HepG2 (cell line): Measurements from ENCODE around the gene SEC14L5. TPM values are rescaled to one million over a fixed set of nuclear protein-coding genes. Genes with fewer than 3 reads are reported as not detected.

Experiments
- ARHGAP35 ChIP-seq: sonication (generic); formaldehyde crosslinking; IDR thresholded peaks from 2 replicates; pipeline ENCODE4 v1.9.0; 2022; ENCODE audit warnings: mild to moderate bottlenecking, inconsistent platforms, moderate library complexity, missing genetic modification reagents, borderline replicate concordance
- CREB3 ChIP-seq: sonication (generic); formaldehyde crosslinking; IDR thresholded peaks from 2 replicates; pipeline ENCODE4 v1.5.0; 2020; ENCODE audit warnings: missing genetic modification reagents
- GABPA ChIP-seq, 2 experiments: IDR thresholded peaks; 2 replicates each; pipeline ENCODE4 v1.6.1; 2011 to 2016; ENCODE audit warnings: low read depth in 2 of 2, low read length in 1 of 2, missing biosample characterization in 1 of 2, missing genetic modification characterization in 1 of 2
- GMEB1 ChIP-seq: sonication (generic); formaldehyde crosslinking; IDR thresholded peaks from 2 replicates; pipeline ENCODE4 v1.5.1; 2020; ENCODE audit warnings: missing genetic modification reagents, mild to moderate bottlenecking, borderline replicate concordance
- IRF2 ChIP-seq: IDR thresholded peaks from 2 replicates; pipeline ENCODE4 v1.6.1; 2018; ENCODE audit warnings: missing genetic modification reagents, missing compliant biosample characterization
- MTA3 ChIP-seq: sonication (generic); formaldehyde crosslinking; IDR thresholded peaks from 2 replicates; pipeline ENCODE4 v1.4.0; 2020; ENCODE audit warnings: missing genetic modification reagents
- NFATC3 ChIP-seq: sonication (generic); formaldehyde crosslinking; IDR thresholded peaks from 2 replicates; pipeline ENCODE4 v1.5.1; 2020; ENCODE audit warnings: mild to moderate bottlenecking, missing genetic modification reagents
- NFKB2 ChIP-seq: sonication (generic); formaldehyde crosslinking; IDR thresholded peaks from 2 replicates; pipeline ENCODE4 v1.4.0; 2020; ENCODE audit warnings: missing genetic modification reagents, borderline replicate concordance
- NFYC ChIP-seq: IDR thresholded peaks from 2 replicates; pipeline ENCODE4 v1.6.1; 2016; ENCODE audit warnings: missing genetic modification reagents, missing compliant biosample characterization
- REST ChIP-seq, 2 experiments: IDR thresholded peaks; 2 replicates each; pipeline ENCODE4 v1.6.1; 2011 to 2012; ENCODE audit warnings: low read length in 2 of 2, borderline replicate concordance in 1 of 2, low read depth in 1 of 2, mild to moderate bottlenecking in 1 of 2, moderate library complexity in 1 of 2
- TAF1 ChIP-seq: sonication (generic); formaldehyde crosslinking; IDR thresholded peaks from 2 replicates; pipeline ENCODE4 v1.4.0; 2020; ENCODE audit warnings: missing genetic modification reagents
- TARDBP ChIP-seq: sonication (generic); formaldehyde crosslinking; IDR thresholded peaks from 2 replicates; pipeline ENCODE4 v1.8.0; 2022; ENCODE audit warnings: mild to moderate bottlenecking, missing genetic modification reagents
- ZNF232 ChIP-seq: sonication (generic); formaldehyde crosslinking; IDR thresholded peaks from 2 replicates; pipeline ENCODE4 v1.4.0; 2020; ENCODE audit warnings: missing genetic modification reagents, borderline replicate concordance
- ZNF280D ChIP-seq: sonication (generic); formaldehyde crosslinking; IDR thresholded peaks from 2 replicates; pipeline ENCODE4 v1.5.1; 2020; ENCODE audit warnings: mild to moderate bottlenecking, missing genetic modification reagents
- ZNF430 ChIP-seq: sonication (generic); formaldehyde crosslinking; IDR thresholded peaks from 2 replicates; pipeline ENCODE4 v1.9.0; 2021; ENCODE audit warnings: mild to moderate bottlenecking, missing genetic modification reagents
- polyA plus RNA-seq, 8 experiments: library from polyadenylated mRNA; depleted of rRNA in 3 of 8; stranded (reverse) in 7 of 8; unstranded in 1 of 8; fragments of >200 nt; fragmentation: Illumina TruSeq in 4 of 8; extraction: Trizol in 4 of 8; gene quantifications; 2 replicates each; pipeline versions ENCODE4 v1.2.1 to v1.2.3, GENCODE V29; 2011 to 2016; ENCODE audit warnings: low read depth in 4 of 8, missing spikeins in 1 of 8, mixed read lengths in 1 of 8; ENCODE audit not compliant: insufficient read depth in 1 of 8
- total RNA-seq, 5 experiments: library from RNA; depleted of rRNA; stranded (reverse); fragments of >200 nt; fragmentation: Illumina TruSeq; extraction: Trizol; gene quantifications; 2 replicates each; pipeline ENCODE4 v1.2.3, GENCODE V29; 2016; ENCODE audit warnings: low read depth in 1 of 5

Gene SEC14L5
- total and polyA plus RNA-seq, 2 of the 13 experiments (the other 11 are each of a cell fraction or from before 2014, with no cell fraction given): 0.40 to 0.42 TPM

GRCh38 chr16:4957720-4958509, at the start of gene SEC14L5 (continued):
- TF ChIP-seq ZNF280D (CRISPR knock-in tag) (0 out of 2 replicates have a peak, but pooled peaks have one; percentile 15), IRF2 (CRISPR knock-in tag) (peak; percentile 55; the same call in 1 of the 2 replicates), TARDBP (peak; percentile 26), NFKB2 (CRISPR knock-in tag) (peak; percentile 18; the same call in 1 of the 2 replicates), ZNF430 (peak; percentile 46), ZNF232 (0 out of 2 replicates have a peak, but pooled peaks have one; percentile 54), NFYC (CRISPR knock-in tag) (peak; percentile 52; the same call in 1 of the 2 replicates), CREB3 (CRISPR knock-in tag) (peak; percentile 38; the same call in 1 of the 2 replicates), MTA3 (CRISPR knock-in tag) (no peak), GABPA (IDR thresholded peaks at IDR 0.05; ENCODE audit: low read depth, low read length) (no peak), GABPA (CRISPR knock-in tag; IDR thresholded peaks at IDR 0.05; ENCODE audit: low read depth) (peak; percentile 64), ARHGAP35 (CRISPR knock-in tag) (0 out of 2 replicates have a peak, but pooled peaks have one; percentile 44), TAF1 (CRISPR knock-in tag) (peak; percentile 73), NFATC3 (CRISPR knock-in tag) (no peak), GMEB1 (CRISPR knock-in tag) (peak; percentile 70), REST (IDR thresholded peaks at IDR 0.05; ENCODE audit: borderline replicate concordance in 1 of 2, low read depth in 1 of 2, low read length in 2 of 2) (peak; percentile 73 to 96)
